Heart left ventricle (tissue), 16 donors: ENCODE measurements around the gene IQCC. TPM values are rescaled to one million over a fixed set of nuclear protein-coding genes. Genes with fewer than 3 reads are reported as not detected.

ENCODE experiments used
- ATAC-seq, 4 donors: fragments of 200-7000 bp; cut with Tn5 transposase; one replicate each; pipeline ENCODE4 v1.9.1; 2020 to 2022; ENCODE audit warnings: moderate library complexity in 4 of 4, mild to moderate bottlenecking in 3 of 4, moderate number of reproducible peaks in 1 of 4
- DNase-seq, 5 donors: peaks; one replicate each; pipeline ENCODE4 v3.0.0-alpha.2; 2020
- H3K27ac ChIP-seq, 12 donors: fragments of 200-600 bp; sonication (generic) in 4 of 12; one replicate each; pipeline versions ENCODE4 v1.5.0 to v1.8.0; 2016 to 2022; ENCODE audit warnings: mild to moderate bottlenecking in 2 of 12
- H3K27me3 ChIP-seq, 9 donors: fragments of 200-600 bp; sonication (generic) in 2 of 9; one replicate each; pipeline versions ENCODE4 v1.5.1 to v1.8.0; 2016 to 2022; ENCODE audit warnings: mild to moderate bottlenecking in 3 of 9
- H3K36me3 ChIP-seq, 9 donors: fragments of 200-600 bp; sonication (generic) in 2 of 9; one replicate each; pipeline versions ENCODE4 v1.5.0 to v1.8.0; 2018 to 2022; ENCODE audit warnings: mild to moderate bottlenecking in 2 of 9
- H3K4me1 ChIP-seq, 12 donors: fragments of 200-600 bp; sonication (generic) in 4 of 12; one replicate each; pipeline versions ENCODE4 v1.5.0 to v1.8.0; 2016 to 2022; ENCODE audit warnings: mild to moderate bottlenecking in 3 of 12
- H3K4me3 ChIP-seq, 12 donors: fragments of 200-600 bp; sonication (generic) in 4 of 12; one replicate each; pipeline versions ENCODE4 v1.5.0 to v1.8.0; 2017 to 2022; ENCODE audit warnings: mild to moderate bottlenecking in 9 of 12, moderate library complexity in 4 of 12
- H3K9me3 ChIP-seq, 12 donors: fragments of 200-600 bp; sonication (generic) in 4 of 12; one replicate each; pipeline versions ENCODE4 v1.5.0 to v1.8.0; 2016 to 2022; ENCODE audit warnings: mild to moderate bottlenecking in 1 of 12
- POLR2A ChIP-seq, 2 donors: fragments of 450-650 bp; IDR thresholded peaks; one replicate each; pipeline ENCODE4 v1.6.1; 2017; ENCODE audit warnings: antibody characterized with exemption in 2 of 2, mild to moderate bottlenecking in 2 of 2, moderate library complexity in 2 of 2
- WGBS, 4 donors: extraction: QIAGEN DNeasy Blood & Tissue Kit in 2 of 4; methylation state at CpG; one replicate each; pipeline versions ENCODE4 v1.1.5 to v1.1.7; 2013 to 2018; 5-methylcytosine and 5-hydroxymethylcytosine counted together
- intact Hi-C, 10 donors: fragments of 100-400 bp; cut with DNase I; formaldehyde crosslinking; loops; one replicate each; pipeline versions ENCODE4 v1.11.1 to v1.14.2; 2022
- polyA plus RNA-seq, 2 donors: library from polyadenylated mRNA; stranded (reverse); fragments of 200-250 nt; gene quantifications; one replicate each; pipeline ENCODE4 v1.2.3, GENCODE V29; 2013
- total RNA-seq, 9 donors: library from RNA; depleted of rRNA in 2 of 9; stranded (reverse); fragments of >200 nt in 2 of 9; fragmentation: NEBNext Ultra II Directional in 3 of 9; extraction: Animal tissue kit (Norgen Biotek cat#: 25700) in 3 of 9; gene quantifications; one replicate each; pipeline versions ENCODE4 v1.1.0 to v1.2.4, GENCODE V29; 2016 to 2023
- TF ChIP-seq, protein P1 (sequence below), 12 donors: fragments of 200-600 bp; sonication (generic) in 4 of 12; IDR thresholded peaks; one replicate each; pipeline versions ENCODE4 v1.5.0 to v1.8.0; 2018 to 2022; ENCODE audit warnings: antibody characterized with exemption in 12 of 12, mild to moderate bottlenecking in 5 of 12
- donor health status: ischemic (EF 13 %, LVEDD 7.1; RV severe dilation, severe dysfunction).
- donor health status: healthy with polysubstance abuse.
- donor health status: DM: no; HTN: yes; CAD: no.
- donor health status: DM: no; HTN: no; CAD: no.
- donor health status: ischemic (EF 25% LVEDD 6.9; RV normal size, moderate dysfunction).
- donor health status: ischemic (EF 25% LVEDD 5.7; RV mildly dilated, moderate dysfunction).
- donor health status: healthy.
- donor health status: DM: yes; HTN: yes; CAD: no.
- donor health status: ischemic (EF 35%, LVEDD 5.7; RV mildly dilated, moderate dysfunction).
- donor health status: nonischemic (EF 11% LVEDD 7.7; RV severe dilation, severe dysfunction).
- donor health status: DM: yes; HTN: yes; CAD: no.
- donor health status: PGD.
- donor health status: ischemic (EF 29% LVEDD 5.4; RV normal size, mild dysfunction).
- donor health status: nonischemic (EF 23%, LVEDD 6.1; RV moderate dilation, normal function).

Gene IQCC
- total and polyA plus RNA-seq, 11 donors, result 0.56 to 1.9 (median 0.75) TPM

DNA sequence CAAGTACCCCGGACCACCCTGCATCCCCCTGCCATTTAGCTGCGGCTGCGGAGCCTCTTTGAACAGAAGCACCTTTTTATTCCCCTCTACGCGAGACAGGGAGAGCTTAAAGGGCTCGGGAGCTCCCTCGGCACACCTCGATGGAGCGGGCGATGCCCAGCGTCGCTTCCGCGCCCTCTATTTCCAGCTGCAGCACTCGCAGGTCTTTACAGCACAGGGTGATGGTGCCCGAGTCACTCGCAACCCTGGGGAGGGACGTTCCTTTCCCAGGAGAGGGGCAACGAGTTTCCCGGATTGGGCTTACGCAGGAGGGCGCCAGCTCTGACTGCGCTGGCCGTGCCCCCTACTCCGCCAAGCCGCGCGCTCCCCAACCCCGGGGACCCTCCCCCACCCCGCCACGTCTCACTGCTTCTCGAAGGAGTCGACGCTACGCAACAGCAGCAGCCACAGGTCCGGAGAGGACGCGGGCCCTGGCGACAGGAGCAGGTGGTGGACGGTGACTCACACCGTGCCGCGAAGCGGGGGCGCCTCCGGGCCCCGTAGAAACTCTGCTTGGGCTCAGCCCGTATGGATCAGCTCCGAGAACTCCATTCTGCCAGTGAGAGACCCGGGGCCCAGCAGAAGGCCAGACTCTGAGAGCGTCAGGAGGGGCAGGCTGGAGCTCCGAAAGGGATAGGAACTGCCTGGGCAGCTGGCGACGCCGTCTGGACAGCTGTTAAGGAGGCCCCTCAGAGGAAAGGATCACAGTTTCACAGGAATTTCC is 35.7 kb downstream of the IQCC start:
- TF ChIP-seq POLR2A (IDR thresholded peaks at IDR 0.05), result peak in 1 of 2 donors; percentile 19
- TF ChIP-seq, protein P1, sequence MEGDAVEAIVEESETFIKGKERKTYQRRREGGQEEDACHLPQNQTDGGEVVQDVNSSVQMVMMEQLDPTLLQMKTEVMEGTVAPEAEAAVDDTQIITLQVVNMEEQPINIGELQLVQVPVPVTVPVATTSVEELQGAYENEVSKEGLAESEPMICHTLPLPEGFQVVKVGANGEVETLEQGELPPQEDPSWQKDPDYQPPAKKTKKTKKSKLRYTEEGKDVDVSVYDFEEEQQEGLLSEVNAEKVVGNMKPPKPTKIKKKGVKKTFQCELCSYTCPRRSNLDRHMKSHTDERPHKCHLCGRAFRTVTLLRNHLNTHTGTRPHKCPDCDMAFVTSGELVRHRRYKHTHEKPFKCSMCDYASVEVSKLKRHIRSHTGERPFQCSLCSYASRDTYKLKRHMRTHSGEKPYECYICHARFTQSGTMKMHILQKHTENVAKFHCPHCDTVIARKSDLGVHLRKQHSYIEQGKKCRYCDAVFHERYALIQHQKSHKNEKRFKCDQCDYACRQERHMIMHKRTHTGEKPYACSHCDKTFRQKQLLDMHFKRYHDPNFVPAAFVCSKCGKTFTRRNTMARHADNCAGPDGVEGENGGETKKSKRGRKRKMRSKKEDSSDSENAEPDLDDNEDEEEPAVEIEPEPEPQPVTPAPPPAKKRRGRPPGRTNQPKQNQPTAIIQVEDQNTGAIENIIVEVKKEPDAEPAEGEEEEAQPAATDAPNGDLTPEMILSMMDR (IDR thresholded peaks at IDR 0.05), result no peak
- peak overlapping the region; percentile 63 to 92 (median 86) for H3K27ac ChIP-seq
- no peaks in the 10 kb centered on the region for H3K9me3 ChIP-seq
- H3K4me3 ChIP-seq, result peak overlapping the region; percentile 34 to 85 (median 69)
- DNase-seq (peak; percentile 58 to 78 (median 71)), ATAC-seq (peak; percentile 52 to 76 (median 72))
- intact Hi-C loops, result loop anchor here in 6 of 10 donors (5.0 to 10.0 kb wide), 3 partner anchors 51 to 76 kb away; partner anchors contain the start of gene HDAC1 (in 2 of the 6)
- H3K4me1 ChIP-seq, result peaks cover 2 to 39% (median 24%) of the 10 kb centered on the region in 12 donors
- H3K36me3 ChIP-seq, result peaks cover 0 to 8% (median 0%) of the 10 kb centered on the region in 9 donors
- WGBS, 4 donors, result 0 to 1% (median 1%) methylated on average over 17 to 55 of the region's 55 CpGs
- H3K27me3 ChIP-seq, result no peaks in the 10 kb centered on the region

DNA sequence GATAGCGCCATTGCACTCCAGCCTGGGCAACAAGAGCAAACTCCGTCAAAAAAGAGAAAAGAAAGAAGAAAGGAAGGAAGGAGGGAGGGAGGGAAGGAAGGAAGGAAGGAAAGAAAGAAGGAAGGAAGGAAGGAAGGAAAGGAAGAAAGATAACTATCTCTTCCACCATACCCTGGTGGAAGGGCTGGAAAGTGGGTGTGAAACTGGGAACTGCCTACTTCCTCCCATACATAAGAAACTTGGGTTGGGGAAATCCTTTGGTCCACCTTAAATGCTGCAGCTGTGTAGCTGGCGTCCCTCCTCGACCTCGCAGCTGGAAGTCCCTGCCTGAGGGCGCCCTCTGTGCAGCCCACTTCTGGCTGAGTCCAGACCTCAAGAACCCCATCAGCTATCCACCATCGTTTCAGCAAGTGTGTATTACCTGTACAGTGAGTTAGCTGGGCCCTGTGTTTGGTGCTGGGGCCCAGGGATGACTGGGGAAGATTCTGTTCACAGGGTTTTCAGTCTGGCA is 36.9 kb downstream of the IQCC start:
- Histone ChIP-seq H3K27me3 (no peaks in the 10 kb centered on the region), H3K9me3 (no peaks in the 10 kb centered on the region), H3K4me1 (peaks cover 2 to 50% (median 33%) of the 10 kb centered on the region in 12 donors), H3K4me3 (peak overlapping the region in 8 of 12 donors; percentile 5 to 85 (median 34)), H3K27ac (peak overlapping the region in 11 of 12 donors; percentile 4 to 92 (median 87)), H3K36me3 (peaks cover 0 to 4% (median 0%) of the 10 kb centered on the region in 9 donors)
- intact Hi-C loops, result loop anchor here in 6 of 10 donors (5.0 to 10.0 kb wide), 3 partner anchors 50 to 75 kb away; partner anchors contain the start of gene HDAC1 (in 2 of the 6)
- ATAC-seq, result peak; percentile 10 to 29 (median 20)
- TF ChIP-seq, protein P1 (IDR thresholded peaks at IDR 0.05), result no peak
- TF ChIP-seq POLR2A (IDR thresholded peaks at IDR 0.05), result no peak
- 30 to 37% (median 34%) methylated on average over 5 to 7 of the region's 7 CpGs for WGBS, 4 donors
- DNase-seq, result peak; percentile 52 to 71 (median 60)

DNA sequence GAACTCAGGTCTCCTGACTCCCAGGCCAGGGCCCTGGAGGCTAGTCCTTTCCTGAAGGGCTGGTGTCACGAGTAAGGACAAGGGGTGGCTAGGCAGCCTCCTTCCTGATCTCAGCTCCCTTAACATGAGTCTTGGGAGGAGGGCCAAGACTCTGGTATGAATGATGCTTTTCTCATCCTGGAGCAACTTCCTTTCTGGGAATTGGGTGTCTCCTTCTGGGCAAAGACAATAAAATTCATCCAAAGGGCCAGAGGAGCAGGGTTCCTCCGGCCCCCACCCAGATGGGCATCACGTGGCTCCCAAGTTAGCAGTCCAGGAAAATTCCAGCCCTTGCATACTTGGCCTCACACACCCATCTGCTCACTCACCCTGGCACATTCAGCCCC is 41.4 kb downstream of the IQCC start, which contains the start of gene FAM167B:
Gene FAM167B, plus strand, starts transcription at position 335 of the 386 bp plus-strand sequence. CDS start 200 bp downstream, outside the sequence.
- H3K36me3 ChIP-seq, result no peaks in the 10 kb centered on the region
- no peaks in the 10 kb centered on the region for H3K9me3 ChIP-seq
- 34 to 56% (median 43%) methylated on average over 3 of the region's 3 CpGs for WGBS, 4 donors
- TF ChIP-seq POLR2A (IDR thresholded peaks at IDR 0.05), result no peak
- TF ChIP-seq, protein P1 (IDR thresholded peaks at IDR 0.05), result no peak
- ATAC-seq (peak; percentile 43 to 76 (median 68)), DNase-seq (peak in 4 of 5 donors; percentile 62 to 76 (median 69))
- peak within 1 kb of the TSS in 8 of 12 donors; percentile 6 to 39 (median 21) for H3K4me3 ChIP-seq
- intact Hi-C loops, result loop anchor here in 2 of 10 donors (5.0 to 10.0 kb wide), 2 partner anchors 45 to 68 kb away; partner anchors contain the start of gene HDAC1 (in 1 of the 2)
- peak within 1 kb of the TSS; percentile 54 to 95 (median 82) for H3K27ac ChIP-seq
- H3K27me3 ChIP-seq, result no peaks in the 10 kb centered on the region
- peaks cover 2 to 75% (median 62%) of the 10 kb centered on the region in 12 donors for H3K4me1 ChIP-seq
